Cardiac muscle cell (in vitro differentiated cells and primary cell): ENCODE measurements around the gene GID8. TPM values are rescaled to one million over a fixed set of nuclear protein-coding genes. Genes with fewer than 3 reads are reported as not detected.

Experiments
- DNase-seq, 2 donors: peaks; one replicate each; pipeline versions ENCODE4 v3.0.0 to v3.0.0-alpha.2; 2010 to 2017; ENCODE audit warnings: low read depth in 1 of 2, low spot score in 1 of 2
- H3K27ac ChIP-seq: fragments of 200-600 bp; sonication (generic); 2 replicates; pipeline ENCODE4 v1.5.1; 2016
- H3K27me3 ChIP-seq: fragments of 200-600 bp; sonication (generic); 2 replicates; pipeline ENCODE4 v1.6.0; 2016; ENCODE audit warnings: control low read depth
- H3K36me3 ChIP-seq: fragments of 200-600 bp; sonication (generic); 2 replicates; pipeline ENCODE4 v1.5.1; 2016; ENCODE audit warnings: control low read depth
- H3K4me1 ChIP-seq: fragments of 200-600 bp; sonication (generic); 2 replicates; pipeline ENCODE4 v1.8.1; 2017; ENCODE audit warnings: low read depth, mild to moderate bottlenecking, mixed run types
- H3K4me3 ChIP-seq: fragments of 200-600 bp; sonication (generic); 2 replicates; pipeline ENCODE4 v1.5.1; 2016; ENCODE audit warnings: mild to moderate bottlenecking
- H3K9me3 ChIP-seq: fragments of 200-600 bp; sonication (generic); 2 replicates; pipeline ENCODE4 v1.5.1; 2017; ENCODE audit warnings: low read depth, mild to moderate bottlenecking, control low read depth
- polyA plus RNA-seq: library from polyadenylated mRNA; unstranded; fragments of >200 nt; fragmentation: Nextera tagmentation; extraction: Ambion mirVana; gene quantifications from 2 replicates; pipeline ENCODE4 v1.2.1, GENCODE V29; 2016
- total RNA-seq: library from RNA; depleted of rRNA; stranded (reverse); fragments of >200 nt; gene quantifications from 2 replicates; pipeline ENCODE4 v1.2.3, GENCODE V29; 2016
- TF ChIP-seq, protein P1 (sequence below): IDR thresholded peaks from 2 replicates; pipeline ENCODE4 v1.5.1; 2012; ENCODE audit warnings: low read depth, mild to moderate bottlenecking, low read length

Gene GID8
- total and polyA plus RNA-seq, 2 experiments from 2014 or later, result 24.5 to 49.5 TPM

DNA sequence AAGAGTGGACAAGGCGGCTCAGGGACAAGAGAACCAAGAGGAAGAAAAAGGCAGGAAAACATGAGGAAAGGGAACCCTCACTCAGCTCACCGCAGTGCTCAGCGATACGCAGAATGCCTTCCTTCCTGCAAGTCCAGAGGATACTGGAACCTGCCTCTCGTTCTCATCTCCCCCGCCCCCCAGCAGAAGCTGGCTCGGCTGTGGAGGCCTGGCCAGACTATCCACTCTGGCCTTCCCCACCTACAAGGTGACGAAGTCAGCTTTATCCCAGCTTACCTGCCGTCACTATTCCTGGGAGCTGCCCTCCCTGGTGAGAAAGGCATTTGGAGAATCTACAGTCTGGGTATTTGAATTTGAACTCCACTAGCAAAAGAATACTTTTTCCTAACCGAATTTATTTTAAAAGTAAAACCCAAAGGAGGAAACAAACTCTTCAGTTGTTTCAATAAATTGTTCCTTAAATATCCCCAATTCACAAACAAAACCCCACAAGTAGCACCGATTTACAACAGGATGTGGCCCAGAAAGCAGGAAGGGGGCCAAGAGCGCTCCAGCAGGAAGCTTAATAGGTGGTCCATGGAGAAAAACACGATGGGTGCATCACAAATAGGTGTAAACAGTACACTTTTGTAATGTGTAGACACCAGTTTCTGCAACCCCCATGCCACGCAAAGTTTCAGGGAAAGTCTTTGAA, 9.6 kb upstream of the GID8 start:
- no peak for DNase-seq
- Histone ChIP-seq H3K27me3 (no peaks in the 10 kb centered on the region), H3K36me3 (no peaks in the 10 kb centered on the region), H3K4me3 (peak overlapping the region; percentile 21), H3K9me3 (no peaks in the 10 kb centered on the region), H3K4me1 (peaks cover 16% of the 10 kb centered on the region), H3K27ac (peak overlapping the region; percentile 73)
- TF ChIP-seq, protein P1, sequence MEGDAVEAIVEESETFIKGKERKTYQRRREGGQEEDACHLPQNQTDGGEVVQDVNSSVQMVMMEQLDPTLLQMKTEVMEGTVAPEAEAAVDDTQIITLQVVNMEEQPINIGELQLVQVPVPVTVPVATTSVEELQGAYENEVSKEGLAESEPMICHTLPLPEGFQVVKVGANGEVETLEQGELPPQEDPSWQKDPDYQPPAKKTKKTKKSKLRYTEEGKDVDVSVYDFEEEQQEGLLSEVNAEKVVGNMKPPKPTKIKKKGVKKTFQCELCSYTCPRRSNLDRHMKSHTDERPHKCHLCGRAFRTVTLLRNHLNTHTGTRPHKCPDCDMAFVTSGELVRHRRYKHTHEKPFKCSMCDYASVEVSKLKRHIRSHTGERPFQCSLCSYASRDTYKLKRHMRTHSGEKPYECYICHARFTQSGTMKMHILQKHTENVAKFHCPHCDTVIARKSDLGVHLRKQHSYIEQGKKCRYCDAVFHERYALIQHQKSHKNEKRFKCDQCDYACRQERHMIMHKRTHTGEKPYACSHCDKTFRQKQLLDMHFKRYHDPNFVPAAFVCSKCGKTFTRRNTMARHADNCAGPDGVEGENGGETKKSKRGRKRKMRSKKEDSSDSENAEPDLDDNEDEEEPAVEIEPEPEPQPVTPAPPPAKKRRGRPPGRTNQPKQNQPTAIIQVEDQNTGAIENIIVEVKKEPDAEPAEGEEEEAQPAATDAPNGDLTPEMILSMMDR, result no peak

- TF ChIP-seq, protein P1, result no peak
- H3K9me3 ChIP-seq, result no peaks in the 10 kb centered on the region
- DNase-seq, result peak; percentile 70 to 75
- no peaks in the 10 kb centered on the region for H3K36me3 ChIP-seq
- H3K27ac ChIP-seq, result peak overlapping the region; percentile 73
- H3K4me1 ChIP-seq, result peaks cover 13% of the 10 kb centered on the region
- H3K4me3 ChIP-seq, result peak overlapping the region; percentile 21
- no peaks in the 10 kb centered on the region for H3K27me3 ChIP-seq
Observed at GRCh38 chr20:62929051-62929538, 8.9 kb upstream of the GID8 start.

GRCh38 chr20:62931464-62931863, 6.5 kb upstream of the GID8 start:
- Histone ChIP-seq H3K4me1 (peaks cover 4% of the 10 kb centered on the region), H3K27ac (no peak overlapping the region), H3K27me3 (no peaks in the 10 kb centered on the region), H3K9me3 (no peaks in the 10 kb centered on the region), H3K4me3 (no peak overlapping the region), H3K36me3 (no peaks in the 10 kb centered on the region)
- TF ChIP-seq, protein P1, result no peak
- DNase-seq, result no peak

DNA sequence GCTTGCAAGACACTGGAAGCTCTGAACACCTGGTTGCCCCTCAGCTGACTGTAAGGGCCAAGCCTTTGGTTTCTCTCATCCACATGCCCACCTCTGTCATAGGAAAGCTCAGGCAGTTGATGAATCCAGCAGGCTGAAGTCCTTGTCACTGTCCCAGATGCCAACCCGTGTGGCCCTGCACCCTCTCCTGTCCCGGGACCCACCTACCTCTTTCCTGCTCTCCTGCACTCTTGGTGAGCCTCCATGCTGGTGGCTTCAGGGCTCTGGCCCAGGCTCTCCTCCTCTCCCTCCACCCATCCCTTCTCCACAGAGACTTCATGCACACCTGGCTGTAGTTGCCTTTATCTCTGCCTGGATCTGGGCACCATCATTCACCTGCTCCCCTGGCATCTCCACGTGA, 4.0 kb upstream of the GID8 start:
- Histone ChIP-seq H3K27ac (no peak overlapping the region), H3K9me3 (no peaks in the 10 kb centered on the region), H3K27me3 (no peaks in the 10 kb centered on the region), H3K4me1 (peaks cover 2% of the 10 kb centered on the region), H3K36me3 (no peaks in the 10 kb centered on the region), H3K4me3 (no peak overlapping the region)
- DNase-seq, result no peak
- TF ChIP-seq, protein P1, result no peak

DNA sequence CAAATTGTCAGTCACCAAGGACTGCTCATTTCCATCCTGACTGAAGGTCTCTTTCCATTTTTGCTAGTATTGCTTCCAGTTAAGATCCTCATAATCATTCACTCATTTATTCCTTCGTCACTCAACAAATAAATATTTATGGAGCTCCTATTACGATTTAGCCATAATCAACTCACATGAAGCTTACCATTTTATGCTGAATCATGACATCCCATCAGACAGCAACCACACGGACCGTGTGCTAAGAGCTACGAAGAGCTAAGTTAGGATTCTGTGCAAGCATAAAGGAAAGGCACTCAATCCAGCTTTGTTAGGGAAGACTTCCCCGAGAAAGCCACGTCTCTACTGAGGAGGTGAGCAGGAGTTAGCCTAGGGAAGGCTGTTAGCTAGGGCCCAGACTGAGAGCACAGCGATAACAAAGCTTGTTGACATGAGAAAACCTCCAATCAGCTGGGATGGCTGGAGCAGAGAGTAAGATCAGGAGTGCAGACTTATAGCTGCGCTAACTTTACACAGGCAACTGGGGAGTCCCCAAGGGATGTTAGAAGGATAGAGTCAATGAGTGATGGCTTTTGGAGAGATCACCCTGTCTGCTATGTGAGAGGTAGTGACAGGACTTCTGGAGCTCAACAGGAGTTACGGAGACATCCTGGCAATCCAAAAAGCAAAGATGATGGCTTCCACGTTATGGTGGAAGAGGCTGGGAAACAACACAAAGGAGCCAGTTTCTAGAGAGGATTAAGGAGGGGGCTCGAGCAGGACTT, 2.6 kb upstream of the GID8 start:
- Histone ChIP-seq H3K4me1 (peaks cover 11% of the 10 kb centered on the region), H3K27ac (no peak overlapping the region), H3K36me3 (no peaks in the 10 kb centered on the region), H3K9me3 (no peaks in the 10 kb centered on the region), H3K27me3 (no peaks in the 10 kb centered on the region), H3K4me3 (no peak overlapping the region)
- no peak for DNase-seq
- TF ChIP-seq, protein P1, result no peak
